Right lobe of liver (tissue), 6 donors: ENCODE measurements around the gene SIGMAR1. TPM values are rescaled to one million over a fixed set of nuclear protein-coding genes. Genes with fewer than 3 reads are reported as not detected.

ENCODE experiments used
- ATAC-seq, 4 donors: fragments of 200-7000 bp; cut with Tn5 transposase; one replicate each; pipeline ENCODE4 v1.9.1; 2020; ENCODE audit warnings: mild to moderate bottlenecking in 4 of 4, moderate library complexity in 4 of 4
- DNase-seq, 3 donors: peaks; one replicate each; pipeline ENCODE4 v3.0.0-alpha.2; 2020
- H3K27ac ChIP-seq, 3 donors: fragments of 200-600 bp; one replicate each; pipeline ENCODE4 v1.8.0; 2022
- H3K27me3 ChIP-seq, 2 donors: fragments of 200-600 bp; one replicate each; pipeline ENCODE4 v1.8.0; 2022
- H3K36me3 ChIP-seq, 4 donors: fragments of 200-600 bp; sonication (generic) in 1 of 4; one replicate each; pipeline versions ENCODE4 v1.5.1 to v1.8.0; 2017 to 2022; ENCODE audit warnings: control low read depth in 1 of 4
- H3K4me1 ChIP-seq, 4 donors: fragments of 200-600 bp; sonication (generic) in 1 of 4; one replicate each; pipeline versions ENCODE4 v1.5.1 to v1.8.0; 2017 to 2022; ENCODE audit warnings: control low read depth in 1 of 4
- H3K4me3 ChIP-seq, 3 donors: fragments of 200-600 bp; one replicate each; pipeline ENCODE4 v1.8.0; 2022
- H3K9me3 ChIP-seq, 4 donors: fragments of 200-600 bp; sonication (generic) in 1 of 4; one replicate each; pipeline versions ENCODE4 v1.5.1 to v1.8.0; 2017 to 2022; ENCODE audit warnings: control low read depth in 1 of 4
- CTCF ChIP-seq, 4 donors: fragments of 200-600 bp in 3 of 4; fragments of 450-650 bp in 1 of 4; IDR thresholded peaks; one replicate each; pipeline versions ENCODE4 v1.5.1 to v1.8.0; 2016 to 2022; ENCODE audit warnings: antibody characterized with exemption in 4 of 4, mild to moderate bottlenecking in 2 of 4
- POLR2A ChIP-seq: fragments of 450-650 bp; IDR thresholded peaks from one replicate; pipeline ENCODE4 v1.6.1; 2017; ENCODE audit warnings: antibody characterized with exemption, mild to moderate bottlenecking
- WGBS: methylation state at CpG from one replicate; pipeline ENCODE4 v1.1.6; 2018; ENCODE audit warnings: low coverage, low lambda C conversion rate; ENCODE audit not compliant: insufficient coverage; ENCODE audit errors: missing lambda C conversion rate; 5-methylcytosine and 5-hydroxymethylcytosine counted together
- intact Hi-C, 2 donors: fragments of 100-400 bp; cut with DNase I; formaldehyde crosslinking; loops; one replicate each; pipeline versions ENCODE4 v1.11.2 to v1.14.1; 2022
- total RNA-seq, 6 experiments: library from RNA; depleted of rRNA in 2 of 6; stranded (reverse); fragments of >200 nt in 2 of 6; fragmentation: NEBNext Ultra II Directional in 3 of 6; extraction: Animal tissue kit (Norgen Biotek cat#: 25700) in 3 of 6; gene quantifications; one replicate each; pipeline versions ENCODE4 v1.1.0 to v1.2.4, GENCODE V29; 2016 to 2023
- donor health status: DM: no; HTN: yes; CAD: no.
- donor health status: DM: no; HTN: no; CAD: no.
- donor health status: DM: no; HTN: no; CAD: no.
- donor health status: DM: no; HTN: yes; CAD: no.
- donor health status: DM: no; HTN: yes; CAD: no.

The SIGMAR1 gene
- total RNA-seq, 6 experiments from 2014 or later = 69.3 to 237 (median 123) TPM

DNA sequence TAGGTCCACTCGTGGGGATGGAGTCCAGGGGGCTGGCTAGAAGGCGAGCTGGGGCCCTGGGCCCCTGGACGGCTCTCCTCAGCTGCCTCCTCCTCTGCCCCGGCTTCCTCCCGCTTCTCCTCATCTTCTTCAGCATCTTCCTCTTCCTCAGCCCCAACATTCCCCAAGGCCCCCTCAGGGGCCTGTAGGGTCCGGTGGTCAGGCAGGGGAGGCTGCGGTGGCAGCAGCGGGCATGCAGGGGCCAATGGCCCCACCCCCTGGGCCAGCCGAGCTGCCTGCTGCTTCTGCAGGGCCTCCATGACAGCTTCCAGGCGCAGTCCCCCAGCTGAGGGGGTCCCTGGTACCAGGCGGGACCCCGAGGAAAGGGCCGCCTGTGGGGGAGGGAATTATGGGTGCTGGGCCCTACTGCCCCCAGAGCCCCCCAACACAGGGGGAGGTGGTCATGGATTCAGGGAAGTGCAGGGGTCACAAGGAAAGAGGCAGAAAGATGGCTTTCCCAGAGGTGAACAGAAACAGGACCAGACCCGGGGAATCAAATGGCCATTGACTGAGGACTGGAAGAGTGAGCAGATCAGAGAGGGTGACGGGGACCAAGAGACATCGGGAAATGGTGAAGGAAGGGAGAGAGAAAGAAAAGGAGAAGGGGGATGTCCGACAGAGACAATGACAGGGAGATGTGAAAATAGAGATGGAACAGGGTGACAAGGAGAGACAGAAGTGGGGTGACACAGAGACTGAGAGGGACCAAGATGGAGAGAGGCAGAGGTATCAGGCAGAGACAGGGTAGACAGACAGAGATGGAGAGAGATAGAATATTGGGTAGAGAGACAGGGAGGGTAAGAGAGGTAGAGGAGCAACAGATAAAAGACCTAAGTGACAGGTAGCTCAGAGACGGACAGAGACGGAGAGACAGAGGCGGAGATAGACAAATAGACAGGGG is 9.6 kb downstream of the SIGMAR1 start:
- no peak for ATAC-seq

DNA sequence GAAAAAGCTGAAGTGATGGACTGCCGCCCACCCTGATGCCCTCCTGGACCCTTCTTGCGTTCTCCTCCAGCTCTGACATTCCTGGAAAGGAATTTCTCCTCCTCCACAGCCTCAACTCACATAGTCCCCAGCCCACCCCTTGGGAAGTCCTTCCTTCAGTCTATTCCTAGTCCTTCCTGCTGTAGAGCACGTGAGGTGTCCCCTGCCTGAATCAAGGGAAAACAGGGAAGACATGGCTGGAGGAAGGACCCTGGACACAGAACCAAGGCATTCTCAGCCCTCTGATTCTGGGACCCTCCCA is 12.5 kb downstream of the SIGMAR1 start:
- H3K27me3 ChIP-seq = no peaks in the 10 kb centered on the region
- no peak overlapping the region for H3K27ac ChIP-seq
- intact Hi-C loops = no loop called here
- ATAC-seq (no peak), DNase-seq (no peak)
- WGBS = 54% methylated on average over 2 of the region's 3 CpGs
- H3K9me3 ChIP-seq = no peaks in the 10 kb centered on the region
- no peaks in the 10 kb centered on the region for H3K36me3 ChIP-seq
- no peak overlapping the region for H3K4me3 ChIP-seq
- TF ChIP-seq POLR2A (no peak), CTCF (IDR thresholded peaks at IDR 0.05) (no peak)
- H3K4me1 ChIP-seq = peaks cover 0 to 17% (median 1%) of the 10 kb centered on the region in 4 donors

More for the DNA sequence above, 9.6 kb downstream of the SIGMAR1 start:
- TF ChIP-seq CTCF (IDR thresholded peaks at IDR 0.05) (no peak), POLR2A (no peak)
- Histone ChIP-seq H3K4me1 (peaks cover 0 to 29% (median 5%) of the 10 kb centered on the region in 4 donors), H3K36me3 (no peaks in the 10 kb centered on the region), H3K27me3 (no peaks in the 10 kb centered on the region), H3K9me3 (no peaks in the 10 kb centered on the region), H3K4me3 (peak overlapping the region in 2 of 3 donors; percentile 49 to 50), H3K27ac (no peak overlapping the region)
- DNase-seq = no peak
- intact Hi-C loops = no loop called here
- WGBS = 41% methylated on average over 12 of the region's 20 CpGs

DNA sequence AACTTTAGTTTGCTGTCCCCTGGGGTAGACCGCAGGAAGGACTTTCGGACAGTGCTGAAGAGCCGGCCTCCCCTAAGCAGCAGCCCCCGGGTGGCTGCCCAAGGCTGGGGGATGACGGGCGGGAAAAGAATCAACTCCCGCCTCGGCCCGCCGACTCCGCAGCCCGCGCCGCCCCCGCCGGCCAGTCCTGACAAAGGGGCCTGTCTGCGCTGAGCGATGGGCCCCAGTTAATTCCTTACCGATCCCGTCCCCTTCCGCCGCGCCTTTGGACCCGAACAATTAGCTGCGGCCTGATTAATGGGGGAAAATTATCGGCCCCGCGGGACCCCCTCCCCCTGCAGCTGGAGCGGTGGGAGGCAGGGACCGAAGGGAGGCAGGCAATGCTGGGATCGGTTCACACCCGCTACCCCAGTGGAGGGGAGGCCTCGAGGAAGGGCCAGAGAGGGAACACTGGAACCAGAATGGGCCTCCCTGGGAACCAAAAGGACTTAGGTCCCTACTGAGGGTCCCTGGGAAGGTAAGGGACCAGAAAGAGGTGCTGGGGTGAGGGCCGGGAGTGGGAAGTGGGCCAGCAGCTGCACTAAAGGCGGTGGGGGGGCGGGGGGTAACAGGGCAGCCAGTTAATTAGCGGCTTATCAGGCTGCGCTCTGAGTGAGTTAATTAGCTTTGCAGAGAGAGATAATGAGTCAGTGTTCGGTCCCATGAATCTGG is 13.0 kb downstream of the SIGMAR1 start:
- TF ChIP-seq CTCF (IDR thresholded peaks at IDR 0.05) (no peak), POLR2A (no peak)
- Histone ChIP-seq H3K4me1 (peaks cover 0 to 14% (median under 1%) of the 10 kb centered on the region in 4 donors), H3K9me3 (no peaks in the 10 kb centered on the region), H3K27ac (no peak overlapping the region), H3K36me3 (no peaks in the 10 kb centered on the region), H3K27me3 (no peaks in the 10 kb centered on the region), H3K4me3 (no peak overlapping the region)
- ATAC-seq (no peak), DNase-seq (no peak)
- 45% methylated on average over 13 of the region's 39 CpGs for WGBS
- intact Hi-C loops = no loop called here

DNA sequence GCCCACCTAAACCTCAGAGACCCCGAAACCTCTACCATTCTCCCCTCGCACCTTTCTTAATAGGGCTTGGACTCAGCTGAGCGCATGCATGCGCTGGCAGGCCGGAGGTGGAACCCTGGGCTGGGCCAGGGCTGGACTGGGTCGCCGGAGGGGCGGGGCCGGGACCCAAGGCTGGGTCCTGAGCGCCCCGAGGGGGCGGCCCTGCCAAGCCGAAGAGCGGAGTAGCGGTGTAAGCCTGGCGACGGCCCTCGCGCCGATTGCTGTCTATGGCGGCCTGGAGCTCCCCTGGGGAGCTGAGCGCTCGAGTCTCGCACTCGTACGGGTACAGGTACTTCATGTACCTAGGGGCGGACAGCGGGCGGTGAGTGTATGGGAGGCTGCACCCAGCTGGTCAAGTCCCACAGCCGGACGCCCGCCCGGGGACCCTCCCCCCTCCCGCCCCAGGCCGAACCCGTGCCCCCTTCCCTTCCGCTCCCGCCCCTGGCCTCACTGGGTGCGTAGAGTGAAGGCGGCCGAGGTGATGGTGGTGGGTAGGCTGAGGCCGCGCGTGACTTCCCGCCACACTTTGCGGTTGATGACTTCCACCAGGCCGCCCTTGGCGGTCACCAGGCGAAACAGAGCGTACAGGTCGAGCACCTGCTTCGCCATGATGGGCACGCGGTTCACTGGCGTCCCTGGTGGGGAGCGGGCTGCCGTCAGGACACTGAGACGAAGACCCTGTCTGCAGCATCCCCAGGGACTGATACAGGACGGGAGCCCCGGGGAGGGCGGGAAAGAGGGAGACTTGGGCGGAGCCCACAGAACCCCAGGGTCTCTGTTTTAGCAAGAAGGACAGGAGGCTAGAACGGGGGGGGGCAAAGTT is 14.0 kb downstream of the SIGMAR1 start:
- ATAC-seq = no peak
- H3K9me3 ChIP-seq = no peaks in the 10 kb centered on the region
- TF ChIP-seq CTCF (IDR thresholded peaks at IDR 0.05) (no peak), POLR2A (no peak)
- intact Hi-C loops = no loop called here
- no peaks in the 10 kb centered on the region for H3K36me3 ChIP-seq
- peaks cover 0 to 13% (median 3%) of the 10 kb centered on the region in 4 donors for H3K4me1 ChIP-seq
- no peak overlapping the region for H3K27ac ChIP-seq
- H3K4me3 ChIP-seq = no peak overlapping the region
- 45% methylated on average over 18 of the region's 63 CpGs for WGBS
- H3K27me3 ChIP-seq = no peaks in the 10 kb centered on the region
- DNase-seq = no peak
